ENCODE results near the gene DOCK1. TPM values are rescaled to one million over a fixed set of nuclear protein-coding genes. Genes with fewer than 3 reads are reported as not detected.

Gene DOCK1
- total RNA-seq, 2 donors from 2014 or later: 46.4 to 49.0 TPM

DNA sequence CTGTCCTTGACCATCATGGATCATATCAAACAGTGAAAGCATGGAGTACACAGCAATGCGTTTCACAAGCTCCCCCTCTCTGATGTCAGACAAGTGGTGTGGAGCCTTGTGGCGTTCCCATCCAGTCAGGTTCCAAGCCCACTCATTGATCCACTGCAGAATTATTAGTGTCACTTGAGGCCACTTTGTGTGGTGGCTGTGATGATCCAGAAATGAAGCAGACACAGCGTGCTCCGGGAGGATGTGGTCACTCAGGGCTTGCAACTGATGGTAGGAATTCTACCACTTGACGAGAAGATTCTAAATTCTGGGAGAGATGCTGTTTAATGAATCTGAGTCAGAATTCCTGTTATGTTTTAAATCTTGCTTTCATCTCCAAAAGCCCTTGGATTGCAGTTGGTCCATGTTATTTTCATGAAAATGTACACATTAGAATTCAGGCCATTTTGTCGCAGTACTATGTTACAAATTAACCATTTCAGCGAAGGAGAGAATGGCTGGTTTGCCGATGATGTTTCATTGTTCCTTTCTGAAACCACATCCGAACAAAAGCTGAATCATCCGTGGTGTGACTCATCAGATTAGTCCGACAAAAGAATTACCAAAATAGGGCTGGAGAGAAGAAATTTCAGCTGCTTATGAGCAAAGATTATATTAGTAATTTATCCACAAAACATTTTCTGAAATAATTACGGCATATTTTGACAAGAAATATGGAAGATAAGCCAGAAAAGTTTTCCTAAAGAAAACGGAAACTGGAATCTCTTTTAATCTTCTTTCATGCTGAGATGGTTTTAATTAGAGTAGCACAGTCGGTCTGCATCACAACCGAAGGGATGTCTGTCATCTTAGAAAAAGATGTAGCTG, 243.1 kb downstream of the DOCK1 start:
- H3K4me3 ChIP-seq: no peak overlapping the region
- DNase-seq: no peak
- no peak overlapping the region for H3K27ac ChIP-seq
- TF ChIP-seq, protein P1, sequence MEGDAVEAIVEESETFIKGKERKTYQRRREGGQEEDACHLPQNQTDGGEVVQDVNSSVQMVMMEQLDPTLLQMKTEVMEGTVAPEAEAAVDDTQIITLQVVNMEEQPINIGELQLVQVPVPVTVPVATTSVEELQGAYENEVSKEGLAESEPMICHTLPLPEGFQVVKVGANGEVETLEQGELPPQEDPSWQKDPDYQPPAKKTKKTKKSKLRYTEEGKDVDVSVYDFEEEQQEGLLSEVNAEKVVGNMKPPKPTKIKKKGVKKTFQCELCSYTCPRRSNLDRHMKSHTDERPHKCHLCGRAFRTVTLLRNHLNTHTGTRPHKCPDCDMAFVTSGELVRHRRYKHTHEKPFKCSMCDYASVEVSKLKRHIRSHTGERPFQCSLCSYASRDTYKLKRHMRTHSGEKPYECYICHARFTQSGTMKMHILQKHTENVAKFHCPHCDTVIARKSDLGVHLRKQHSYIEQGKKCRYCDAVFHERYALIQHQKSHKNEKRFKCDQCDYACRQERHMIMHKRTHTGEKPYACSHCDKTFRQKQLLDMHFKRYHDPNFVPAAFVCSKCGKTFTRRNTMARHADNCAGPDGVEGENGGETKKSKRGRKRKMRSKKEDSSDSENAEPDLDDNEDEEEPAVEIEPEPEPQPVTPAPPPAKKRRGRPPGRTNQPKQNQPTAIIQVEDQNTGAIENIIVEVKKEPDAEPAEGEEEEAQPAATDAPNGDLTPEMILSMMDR (IDR thresholded peaks at IDR 0.05): no peak
- H3K27me3 ChIP-seq: no peaks in the 10 kb centered on the region
- no peak overlapping the region for H3K9ac ChIP-seq (ENCODE audit: low read depth in 2 of 2, low read length in 2 of 2)
- H3K9me3 ChIP-seq: no peaks in the 10 kb centered on the region
- H3K4me1 ChIP-seq: no peaks in the 10 kb centered on the region
- no peaks in the 10 kb centered on the region for H3K36me3 ChIP-seq
- intact Hi-C loops (cut with DNase I): no loop called here

DNA sequence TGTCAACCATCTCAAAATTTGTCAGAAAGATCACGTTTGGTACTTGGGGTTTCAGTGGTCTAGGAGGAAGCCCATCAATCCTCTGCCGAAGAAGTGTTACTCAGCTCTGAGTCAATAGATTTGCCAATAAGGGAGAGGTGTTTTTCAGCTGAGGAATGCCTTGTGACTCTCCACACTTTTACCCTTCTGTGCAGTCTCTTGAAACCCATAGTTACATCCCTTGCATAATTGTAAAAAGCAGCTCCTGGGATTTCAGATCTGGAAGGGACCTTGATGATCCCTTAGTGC, 243.6 kb downstream of the DOCK1 start:
- no peak overlapping the region for H3K27ac ChIP-seq
- H3K4me3 ChIP-seq: no peak overlapping the region
- no peaks in the 10 kb centered on the region for H3K27me3 ChIP-seq
- no peaks in the 10 kb centered on the region for H3K4me1 ChIP-seq
- H3K9ac ChIP-seq (ENCODE audit: low read depth in 2 of 2, low read length in 2 of 2): no peak overlapping the region
- no peaks in the 10 kb centered on the region for H3K9me3 ChIP-seq
- no peak for DNase-seq
- TF ChIP-seq, protein P1 (IDR thresholded peaks at IDR 0.05): no peak
- no peaks in the 10 kb centered on the region for H3K36me3 ChIP-seq
- intact Hi-C loops (cut with DNase I): no loop called here

DNA sequence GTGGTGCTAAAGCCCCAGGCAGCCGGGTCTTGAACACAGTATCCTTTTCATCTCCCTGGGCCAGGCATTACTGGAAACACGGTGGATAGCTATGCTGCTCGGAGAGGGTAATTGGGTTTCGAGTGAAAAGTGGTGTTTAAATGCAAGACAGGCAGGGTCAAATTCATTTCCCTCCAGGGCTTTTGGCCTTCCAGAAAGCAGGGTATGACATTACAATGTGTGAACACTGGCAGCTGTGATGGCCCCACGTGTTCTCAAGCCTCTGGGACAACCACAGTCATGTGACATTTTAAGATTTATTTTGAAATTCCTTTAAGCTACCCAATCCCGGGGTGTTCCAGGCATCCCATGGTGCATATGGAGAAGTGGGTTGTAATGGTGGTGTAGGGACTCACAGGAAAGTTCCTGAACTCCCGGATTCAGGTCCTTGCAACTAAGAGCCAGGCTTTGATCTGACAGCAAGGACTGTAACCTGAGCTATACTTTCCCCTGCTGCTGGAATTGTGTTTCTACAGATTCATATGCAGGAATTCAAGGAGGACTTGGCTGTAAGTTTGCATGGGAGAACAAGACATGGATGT, 244.4 kb downstream of the DOCK1 start:
- no peaks in the 10 kb centered on the region for H3K4me1 ChIP-seq
- H3K36me3 ChIP-seq: no peaks in the 10 kb centered on the region
- H3K9ac ChIP-seq (ENCODE audit: low read depth in 2 of 2, low read length in 2 of 2): no peak overlapping the region
- no peak overlapping the region for H3K4me3 ChIP-seq
- H3K9me3 ChIP-seq: no peaks in the 10 kb centered on the region
- intact Hi-C loops (cut with DNase I): no loop called here
- no peak overlapping the region for H3K27ac ChIP-seq
- TF ChIP-seq, protein P1 (IDR thresholded peaks at IDR 0.05): no peak
- DNase-seq: no peak
- no peaks in the 10 kb centered on the region for H3K27me3 ChIP-seq

DNA sequence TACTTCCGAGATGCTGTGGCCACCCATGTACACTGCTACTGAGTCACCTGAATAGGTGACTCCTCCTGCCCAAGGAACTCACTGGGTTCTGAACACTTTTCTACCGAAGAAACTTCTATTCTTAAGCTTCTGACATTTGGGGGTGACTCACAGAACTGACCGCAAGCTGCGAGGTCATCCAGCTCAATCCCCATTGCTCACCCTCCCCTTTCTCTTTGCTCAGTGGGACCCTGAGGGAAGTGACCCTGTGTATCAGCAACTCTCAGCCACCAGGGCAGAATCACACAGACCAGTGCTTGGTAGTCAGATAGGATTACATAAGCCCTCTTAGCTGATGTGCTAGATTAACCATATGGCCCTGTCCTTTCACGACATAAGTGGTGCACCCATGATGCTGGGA, 244.9 kb downstream of the DOCK1 start:
- DNase-seq: no peak
- no peaks in the 10 kb centered on the region for H3K9me3 ChIP-seq
- no peaks in the 10 kb centered on the region for H3K36me3 ChIP-seq
- H3K27ac ChIP-seq: no peak overlapping the region
- no peak overlapping the region for H3K9ac ChIP-seq (ENCODE audit: low read depth in 2 of 2, low read length in 2 of 2)
- TF ChIP-seq, protein P1 (IDR thresholded peaks at IDR 0.05): no peak
- H3K4me1 ChIP-seq: no peaks in the 10 kb centered on the region
- no peak overlapping the region for H3K4me3 ChIP-seq
- intact Hi-C loops (cut with DNase I): no loop called here
- no peaks in the 10 kb centered on the region for H3K27me3 ChIP-seq

DNA sequence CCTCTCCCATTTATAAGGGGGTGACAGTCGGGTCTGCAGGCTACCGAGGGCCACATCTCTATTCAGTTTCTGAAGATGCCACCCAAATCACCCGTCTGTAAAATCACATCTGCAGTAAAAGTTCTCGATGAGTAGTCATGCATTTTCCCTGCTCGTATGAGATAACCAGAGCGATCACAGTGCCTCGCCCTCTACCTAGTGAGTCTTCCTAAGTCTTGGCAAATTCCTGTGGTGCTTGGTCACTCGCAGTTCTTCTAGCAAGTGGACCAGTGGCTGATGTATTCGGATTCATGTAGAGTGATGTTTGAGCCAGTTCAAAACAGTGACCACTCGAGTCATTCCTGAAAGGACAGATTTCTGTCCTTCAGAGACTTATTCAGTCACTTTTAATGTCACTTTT, 246.3 kb downstream of the DOCK1 start:
- Histone ChIP-seq H3K4me3 (no peak overlapping the region), H3K9ac (ENCODE audit: low read depth in 2 of 2, low read length in 2 of 2) (no peak overlapping the region), H3K27me3 (no peaks in the 10 kb centered on the region), H3K27ac (no peak overlapping the region), H3K4me1 (no peaks in the 10 kb centered on the region), H3K36me3 (no peaks in the 10 kb centered on the region), H3K9me3 (no peaks in the 10 kb centered on the region)
- intact Hi-C loops (cut with DNase I): no loop called here
- no peak for DNase-seq
- TF ChIP-seq, protein P1 (IDR thresholded peaks at IDR 0.05): no peak

All from colonic mucosa (tissue), 4 donors.